ENCODE data around the gene SUSD4. TPM values are rescaled to one million over a fixed set of nuclear protein-coding genes. Genes with fewer than 3 reads are reported as not detected.
A peak's percentile ranks its signal among the peaks of the same experiment; 100 is the strongest.

Gene SUSD4
- total RNA-seq, 3 donors from 2014 or later = 0.64 to 16.7 (median 14.9) TPM

GRCh38 chr1:223341121-223341520 is 22.9 kb downstream of the SUSD4 start:
- Histone ChIP-seq H3K36me3 (no peaks in the 10 kb centered on the region), H3K4me3 (no peak overlapping the region), H3K9me3 (no peaks in the 10 kb centered on the region), H3K4me1 (no peaks in the 10 kb centered on the region), H3K27me3 (no peaks in the 10 kb centered on the region), H3K27ac (no peak overlapping the region)
- intact Hi-C loops (cut with DNase I; ENCODE audit: low total_unique reads) = no loop called here
- TF ChIP-seq POLR2AphosphoS5 (IDR thresholded peaks at IDR 0.05) (no peak), CTCF (IDR thresholded peaks at IDR 0.05) (no peak), POLR2A (IDR thresholded peaks at IDR 0.05) (no peak)
- no peak for DNase-seq (ENCODE audit: low spot score in 2 of 2)

- intact Hi-C loops (cut with DNase I; ENCODE audit: low total_unique reads) = no loop called here
- no peaks in the 10 kb centered on the region for H3K36me3 ChIP-seq
- H3K4me1 ChIP-seq = no peaks in the 10 kb centered on the region
- no peak for TF ChIP-seq CTCF (IDR thresholded peaks at IDR 0.05)
- TF ChIP-seq POLR2AphosphoS5 (IDR thresholded peaks at IDR 0.05) = no peak
- TF ChIP-seq POLR2A (IDR thresholded peaks at IDR 0.05) = no peak
- no peak overlapping the region for H3K27ac ChIP-seq
- H3K9me3 ChIP-seq = no peaks in the 10 kb centered on the region
- no peaks in the 10 kb centered on the region for H3K27me3 ChIP-seq
- H3K4me3 ChIP-seq = no peak overlapping the region
- DNase-seq (ENCODE audit: low spot score in 2 of 2) = no peak
Observed at GRCh38 chr1:223340637-223341036, 23.3 kb downstream of the SUSD4 start.

- H3K27me3 ChIP-seq = no peaks in the 10 kb centered on the region
- intact Hi-C loops (cut with DNase I; ENCODE audit: low total_unique reads) = no loop called here
Observed at GRCh38 chr1:223339861-223340260, 24.1 kb downstream of the SUSD4 start.

GRCh38 chr1:223338811-223339746 is 24.9 kb downstream of the SUSD4 start:
- Histone ChIP-seq H3K27ac (peak overlapping the region in 1 of 2 donors; percentile 24), H3K27me3 (no peaks in the 10 kb centered on the region), H3K4me1 (no peaks in the 10 kb centered on the region), H3K9me3 (no peaks in the 10 kb centered on the region), H3K36me3 (no peaks in the 10 kb centered on the region), H3K4me3 (no peak overlapping the region)
- DNase-seq (ENCODE audit: low spot score in 2 of 2) = no peak
- intact Hi-C loops (cut with DNase I; ENCODE audit: low total_unique reads) = no loop called here
- no peak for TF ChIP-seq CTCF (IDR thresholded peaks at IDR 0.05)
- TF ChIP-seq POLR2A (IDR thresholded peaks at IDR 0.05) = no peak

More at GRCh38 chr1:223339861-223340260, 24.1 kb downstream of the SUSD4 start:
- no peaks in the 10 kb centered on the region for H3K4me1 ChIP-seq
- no peak for DNase-seq (ENCODE audit: low spot score in 2 of 2)
- no peak overlapping the region for H3K27ac ChIP-seq
- no peak overlapping the region for H3K4me3 ChIP-seq
- TF ChIP-seq POLR2A (IDR thresholded peaks at IDR 0.05) = no peak
- no peak for TF ChIP-seq POLR2AphosphoS5 (IDR thresholded peaks at IDR 0.05)
- no peak for TF ChIP-seq CTCF (IDR thresholded peaks at IDR 0.05)
- H3K36me3 ChIP-seq = no peaks in the 10 kb centered on the region
- no peaks in the 10 kb centered on the region for H3K9me3 ChIP-seq

- Histone ChIP-seq H3K4me3 (no peak overlapping the region), H3K36me3 (no peaks in the 10 kb centered on the region), H3K4me1 (no peaks in the 10 kb centered on the region), H3K27me3 (no peaks in the 10 kb centered on the region), H3K9me3 (no peaks in the 10 kb centered on the region), H3K27ac (no peak overlapping the region)
- DNase-seq (ENCODE audit: low spot score in 2 of 2) = no peak
- intact Hi-C loops (cut with DNase I; ENCODE audit: low total_unique reads) = no loop called here
- TF ChIP-seq CTCF (IDR thresholded peaks at IDR 0.05) = no peak
- no peak for TF ChIP-seq POLR2AphosphoS5 (IDR thresholded peaks at IDR 0.05)
- TF ChIP-seq POLR2A (IDR thresholded peaks at IDR 0.05) = no peak
Observed at GRCh38 chr1:223337174-223337869, 26.7 kb downstream of the SUSD4 start.
